Fibroblast of peridontal ligament (primary cell): ENCODE data around the gene SEC31A.
A peak's percentile ranks its signal among the peaks of the same experiment; 100 is the strongest.
"Not testable (repeated sequence)": the region's sequence is repeated elsewhere in the genome, so short reads cannot be mapped to it uniquely, and the experiment has no call there.

ENCODE experiments used
- DNase-seq: peaks from one replicate; pipeline ENCODE4 v3.0.0-alpha.2; 2010; ENCODE audit errors: extremely low read depth

The SEC31A gene

GRCh38 chr4:82898322-82899243, 7.6 kb upstream of the SEC31A start:
- DNase-seq, result peak; percentile 97

DNA sequence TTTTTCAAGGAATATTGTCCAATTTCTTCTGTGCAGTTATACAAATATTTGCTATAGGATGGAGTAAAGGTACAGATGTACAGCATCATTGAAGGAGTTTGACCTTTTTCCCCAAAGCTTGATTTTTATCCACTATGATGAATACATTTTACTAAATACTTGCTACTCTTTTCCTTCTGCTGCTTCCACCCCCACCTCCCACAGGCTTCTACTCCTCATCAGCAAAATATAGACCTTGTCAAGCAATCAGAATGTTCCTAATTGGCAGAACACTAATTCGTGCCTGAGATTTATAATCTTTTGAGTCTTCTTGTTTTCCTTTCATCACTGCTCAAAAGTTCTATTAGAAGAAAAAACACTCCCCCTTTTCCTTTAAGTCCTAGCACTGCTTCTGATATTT, 5.8 kb upstream of the SEC31A start:
- no peak for DNase-seq

DNA sequence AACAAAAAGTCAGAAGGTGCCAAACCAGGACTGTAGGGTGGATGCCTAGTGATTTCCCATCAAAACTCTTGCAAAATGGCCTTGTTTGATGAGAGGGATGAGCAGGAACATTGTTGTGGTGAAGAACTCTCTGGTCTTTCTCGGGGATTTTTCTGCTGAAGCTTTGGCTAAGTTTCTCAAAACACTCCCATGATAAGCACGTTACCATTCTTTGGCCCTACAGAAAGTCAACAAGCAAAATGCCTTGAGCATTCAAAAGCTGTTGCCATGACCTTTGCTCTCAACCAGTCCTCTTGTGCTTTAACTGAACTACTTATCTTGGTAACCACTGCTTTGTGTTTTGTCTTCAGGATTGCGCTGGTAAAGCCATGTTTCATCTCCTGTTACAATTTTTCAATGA, 3.0 kb upstream of the SEC31A start:
- DNase-seq, result peak; percentile 25

GRCh38 chr4:82892467-82892802, 1.5 kb upstream of the SEC31A start:
- DNase-seq, result no peak

DNA sequence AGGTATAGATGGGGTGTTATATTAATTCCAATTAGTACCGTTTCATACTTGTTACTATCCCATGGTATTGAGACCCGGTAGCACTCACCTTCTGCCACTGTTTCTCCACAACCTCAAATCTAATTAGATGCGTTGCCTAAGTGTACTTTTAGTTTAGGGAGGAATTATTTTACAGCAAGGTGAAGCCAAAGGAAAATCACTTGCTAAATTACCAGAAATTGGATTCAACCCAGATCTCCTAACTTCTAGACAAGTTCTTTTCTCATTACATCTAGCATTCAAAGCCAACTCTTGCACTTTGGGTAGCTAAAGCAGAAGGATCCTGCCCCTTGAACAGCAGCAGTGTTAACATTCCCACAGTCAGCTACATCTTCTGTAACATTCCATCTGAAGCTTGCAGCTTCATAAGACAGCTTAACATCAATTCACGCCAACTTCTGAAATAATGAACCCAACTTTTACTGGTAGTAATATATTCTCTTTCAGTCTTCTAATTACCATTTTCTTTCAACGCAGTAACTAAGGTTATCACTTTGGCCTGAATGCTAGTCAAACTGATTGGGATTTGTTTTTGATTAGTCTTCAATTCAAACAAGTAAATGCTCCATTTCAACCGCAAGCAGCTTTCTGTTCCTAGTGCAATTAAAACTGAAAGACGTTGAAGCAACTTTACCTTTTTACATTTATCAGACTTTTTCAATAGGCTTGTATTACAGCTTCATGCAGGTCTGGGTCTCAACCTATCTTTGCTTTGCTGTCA, 934 bp upstream of the SEC31A start:
- DNase-seq, result peak; percentile 50

- DNase-seq, result no peak
These were observed 439 bp downstream of the SEC31A start for GRCh38 chr4:82890528-82890900.

- no peak for DNase-seq
These were observed 1.7 kb downstream of the SEC31A start for GRCh38 chr4:82889287-82889686.

- DNase-seq, result no peak
These were observed 4.6 kb downstream of the SEC31A start for GRCh38 chr4:82886147-82886942.

DNA sequence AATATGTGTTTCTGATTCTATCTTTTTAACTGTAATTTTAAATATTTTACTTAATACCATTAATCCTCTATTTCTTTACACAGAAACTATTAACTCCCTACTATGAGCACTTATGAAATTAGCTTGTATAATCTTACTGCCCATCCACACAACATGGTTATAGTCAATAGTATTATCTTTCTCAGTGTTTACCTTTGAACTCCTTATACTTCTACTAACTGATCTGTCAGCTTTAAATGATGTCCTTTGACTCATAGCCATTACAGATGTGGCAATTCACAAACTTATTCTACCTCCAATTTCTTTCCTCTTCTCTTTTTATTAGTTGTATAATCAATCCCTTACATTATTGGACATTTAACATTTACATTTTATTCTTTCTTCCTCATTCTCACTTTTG, 5.5 kb downstream of the SEC31A start:
- no peak for DNase-seq

GRCh38 chr4:82868572-82868971, 22.4 kb downstream of the SEC31A start:
- DNase-seq, result no peak

- DNase-seq, result no peak
These were observed 24.1 kb downstream of the SEC31A start for GRCh38 chr4:82866706-82867385.

DNA sequence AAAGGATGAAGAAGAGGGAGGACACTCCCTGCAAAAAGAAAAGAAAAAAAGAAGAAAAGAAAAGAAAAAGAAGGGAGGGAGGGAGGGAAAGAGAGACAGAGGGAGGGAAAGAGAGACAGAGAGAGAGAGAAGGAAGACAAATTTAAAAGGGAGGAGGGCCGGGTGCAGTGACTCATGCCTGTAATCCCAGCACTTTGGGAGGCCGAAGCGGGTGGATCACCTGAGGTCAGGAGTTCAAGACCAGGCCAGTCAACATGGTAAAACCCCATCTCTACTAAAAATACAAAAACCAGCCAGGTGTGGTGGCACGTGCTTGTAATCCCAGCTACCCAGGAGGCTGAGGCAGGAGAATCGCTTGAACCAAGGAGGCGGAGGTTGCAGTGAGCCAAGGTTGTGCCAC, 24.9 kb downstream of the SEC31A start:
- not testable (repeated sequence) for DNase-seq

- DNase-seq, result peak; percentile 93
These were observed 25.4 kb downstream of the SEC31A start for GRCh38 chr4:82865592-82865991.

GRCh38 chr4:82864336-82864979, 26.5 kb downstream of the SEC31A start:
- DNase-seq, result no peak

GRCh38 chr4:82861529-82861928, 29.4 kb downstream of the SEC31A start:
- no peak for DNase-seq

GRCh38 chr4:82860487-82860886, 30.5 kb downstream of the SEC31A start:
- DNase-seq, result not testable (repeated sequence)

- no peak for DNase-seq
These were observed 38.1 kb downstream of the SEC31A start for GRCh38 chr4:82852751-82853285.

GRCh38 chr4:82851885-82852750, 38.8 kb downstream of the SEC31A start:
- peak; percentile 41 for DNase-seq

DNA sequence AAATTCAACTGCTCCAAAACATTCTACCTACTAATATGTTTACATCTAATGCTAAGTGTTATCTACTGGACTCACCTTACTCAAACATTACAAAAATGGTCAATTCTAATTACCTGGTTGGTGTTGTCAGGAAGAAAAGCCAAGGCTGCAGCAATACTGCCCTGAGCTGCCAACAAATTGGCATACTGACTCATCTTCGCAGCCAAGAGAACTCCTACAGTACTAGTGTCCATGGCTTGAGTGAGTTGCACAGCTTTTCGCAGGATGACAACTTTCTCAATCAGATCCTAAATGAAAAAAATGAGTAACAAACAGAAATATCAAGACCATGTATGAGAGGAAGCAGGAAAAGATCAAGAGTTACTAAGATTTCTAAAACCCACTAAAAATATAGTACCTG, 39.6 kb downstream of the SEC31A start:
- DNase-seq, result no peak

DNA sequence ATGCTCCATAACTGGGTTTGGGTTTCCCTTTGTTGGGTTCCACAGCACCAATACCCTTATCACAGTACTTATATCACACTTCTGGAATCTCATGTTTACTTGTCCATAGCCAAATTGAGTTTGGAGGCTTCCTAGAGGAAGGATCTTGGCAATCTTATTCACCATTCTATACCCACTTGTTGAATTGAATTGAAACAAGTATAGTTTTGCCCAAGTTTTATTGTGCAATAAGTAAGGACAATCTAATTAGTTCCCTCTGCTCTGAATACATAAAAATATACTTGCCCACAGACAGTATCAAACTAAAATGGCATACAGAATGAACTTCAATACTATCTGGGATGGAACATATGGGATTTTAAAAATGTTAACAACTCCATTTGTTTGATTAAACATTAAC, 40.3 kb downstream of the SEC31A start:
- peak; percentile 66 for DNase-seq
